Muscle of back (tissue), 11 donors: ENCODE data around the gene UBE2L3. TPM values are rescaled to one million over a fixed set of nuclear protein-coding genes. Genes with fewer than 3 reads are reported as not detected.
"Not testable (repeated sequence)": the region's sequence is repeated elsewhere in the genome, so short reads cannot be mapped to it uniquely, and the experiment has no call there.

ENCODE experiments used
- DNase-seq, 3 donors: peaks; one replicate each; pipeline versions ENCODE4 v3.0.0 to v3.0.0-alpha.2; 2013
- polyA plus RNA-seq, 10 donors: library from polyadenylated mRNA; unstranded; fragments of 120-200 nt; gene quantifications; one replicate each; pipeline ENCODE4 v1.2.1, GENCODE V29; 2013; ENCODE audit not compliant: insufficient read length in 10 of 10

The UBE2L3 gene
- polyA plus RNA-seq, 10 donors, result 37.1 to 45.5 (median 39.5) TPM

DNA sequence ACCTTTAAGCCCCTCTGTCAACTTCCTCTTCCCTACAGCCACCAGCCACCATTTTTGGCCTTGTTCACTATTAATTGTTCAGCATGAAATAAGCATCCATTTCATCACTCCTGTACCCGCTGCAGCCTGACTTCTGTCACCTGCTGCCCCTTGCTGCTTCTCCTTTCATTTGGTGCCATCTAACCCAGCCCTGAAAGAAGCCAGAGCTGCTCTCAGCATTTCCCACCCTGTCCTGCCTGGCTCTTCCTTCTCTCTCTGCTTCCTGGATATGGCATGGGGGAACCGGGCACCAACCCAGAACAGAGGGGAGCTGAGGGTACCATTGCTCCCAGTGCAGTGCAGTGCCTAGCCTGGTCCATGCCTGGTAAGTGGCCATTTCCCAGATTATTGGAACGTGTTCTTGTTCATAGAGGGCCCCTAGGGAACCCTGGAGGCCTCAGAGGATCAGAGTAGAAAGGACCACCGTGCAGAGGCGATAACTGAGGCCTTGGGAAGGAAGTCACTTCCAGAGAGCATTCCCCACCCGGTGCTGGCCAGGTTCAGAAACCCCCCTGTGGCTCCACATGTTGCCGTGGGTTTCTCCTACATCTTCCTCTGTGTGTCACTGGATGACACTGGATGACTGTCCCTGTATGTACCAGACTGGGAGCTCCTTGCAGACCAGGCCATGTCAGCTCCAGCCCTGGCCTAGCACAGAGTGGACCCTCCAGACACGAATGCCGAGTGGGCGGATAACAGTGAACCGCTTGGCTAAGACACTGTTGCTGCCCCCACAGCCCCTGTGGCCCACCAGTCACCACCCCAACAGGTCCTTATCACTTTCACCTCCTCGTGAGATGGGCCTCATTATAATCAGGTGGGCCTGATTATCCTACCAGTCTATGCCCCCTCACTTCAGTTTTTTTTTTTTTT lies 57.6 kb downstream of the UBE2L3 start:
- no peak for DNase-seq

DNA sequence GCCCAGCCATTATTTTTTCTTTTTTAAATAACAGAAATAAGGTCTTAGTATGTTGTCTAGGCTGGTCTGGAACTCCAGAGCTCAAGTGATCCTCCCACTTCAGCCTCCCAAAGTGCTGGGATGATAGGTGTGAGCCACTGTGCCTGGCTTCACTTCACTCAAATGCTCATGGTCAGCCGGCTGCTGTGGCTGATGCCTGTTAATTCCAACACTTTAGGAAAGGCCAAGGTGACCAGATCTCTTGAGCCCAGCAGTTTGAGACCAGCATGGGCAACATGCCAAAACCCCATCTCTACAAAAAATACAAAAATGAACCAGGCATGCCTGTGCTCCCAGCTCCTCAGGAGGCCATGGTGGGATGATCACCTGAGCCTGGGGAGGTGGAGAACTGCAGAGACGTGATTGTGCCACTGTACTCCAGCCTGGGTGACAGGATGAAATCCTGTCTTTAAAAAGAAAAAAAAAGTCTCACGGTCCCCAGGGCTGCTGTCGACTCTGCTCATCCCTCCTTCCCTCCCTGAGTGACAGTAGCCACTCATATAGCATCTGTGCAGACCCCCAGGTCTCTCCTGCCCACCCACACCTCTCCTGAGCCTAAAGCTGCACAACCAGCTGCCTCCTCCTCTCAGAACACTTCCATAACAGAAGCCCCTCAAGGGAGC lies 58.7 kb downstream of the UBE2L3 start:
- no peak for DNase-seq

DNA sequence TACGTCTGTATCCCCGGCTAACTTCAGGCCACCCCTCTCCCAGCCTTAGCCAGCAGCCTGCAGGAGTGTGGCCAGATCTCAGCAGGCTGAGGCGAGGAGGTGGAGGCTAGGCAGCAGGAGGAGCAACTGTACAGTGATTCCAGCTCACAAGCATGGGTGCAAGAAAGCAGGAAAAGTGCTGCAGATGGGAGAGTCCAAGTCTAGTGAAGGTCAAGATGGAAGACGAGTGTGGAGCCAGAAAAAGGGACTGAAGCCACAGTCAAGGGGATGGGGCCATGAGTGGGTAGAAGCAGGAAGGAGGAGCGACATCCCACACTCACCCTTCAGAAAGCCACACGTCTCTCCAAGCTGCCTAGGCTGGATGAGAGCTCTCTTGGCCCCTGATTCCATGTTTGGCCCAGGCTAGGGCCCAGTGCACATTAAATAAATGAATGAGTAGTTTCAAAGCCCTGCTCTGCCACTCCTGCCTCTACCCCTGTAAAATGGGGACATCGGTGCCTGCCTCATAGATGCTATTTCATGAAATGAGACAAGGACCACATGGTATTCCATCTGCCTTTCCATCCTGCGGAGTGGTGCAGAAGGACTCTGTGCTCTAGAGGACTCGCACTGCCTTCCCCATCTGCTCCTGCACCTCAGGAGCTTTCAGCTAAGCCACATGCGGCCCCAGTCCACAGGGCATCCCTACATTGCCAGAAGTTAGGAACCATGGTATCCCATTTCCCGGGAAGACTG lies 59.4 kb downstream of the UBE2L3 start:
- DNase-seq, result peak in 1 of 3 donors; percentile 24

DNA sequence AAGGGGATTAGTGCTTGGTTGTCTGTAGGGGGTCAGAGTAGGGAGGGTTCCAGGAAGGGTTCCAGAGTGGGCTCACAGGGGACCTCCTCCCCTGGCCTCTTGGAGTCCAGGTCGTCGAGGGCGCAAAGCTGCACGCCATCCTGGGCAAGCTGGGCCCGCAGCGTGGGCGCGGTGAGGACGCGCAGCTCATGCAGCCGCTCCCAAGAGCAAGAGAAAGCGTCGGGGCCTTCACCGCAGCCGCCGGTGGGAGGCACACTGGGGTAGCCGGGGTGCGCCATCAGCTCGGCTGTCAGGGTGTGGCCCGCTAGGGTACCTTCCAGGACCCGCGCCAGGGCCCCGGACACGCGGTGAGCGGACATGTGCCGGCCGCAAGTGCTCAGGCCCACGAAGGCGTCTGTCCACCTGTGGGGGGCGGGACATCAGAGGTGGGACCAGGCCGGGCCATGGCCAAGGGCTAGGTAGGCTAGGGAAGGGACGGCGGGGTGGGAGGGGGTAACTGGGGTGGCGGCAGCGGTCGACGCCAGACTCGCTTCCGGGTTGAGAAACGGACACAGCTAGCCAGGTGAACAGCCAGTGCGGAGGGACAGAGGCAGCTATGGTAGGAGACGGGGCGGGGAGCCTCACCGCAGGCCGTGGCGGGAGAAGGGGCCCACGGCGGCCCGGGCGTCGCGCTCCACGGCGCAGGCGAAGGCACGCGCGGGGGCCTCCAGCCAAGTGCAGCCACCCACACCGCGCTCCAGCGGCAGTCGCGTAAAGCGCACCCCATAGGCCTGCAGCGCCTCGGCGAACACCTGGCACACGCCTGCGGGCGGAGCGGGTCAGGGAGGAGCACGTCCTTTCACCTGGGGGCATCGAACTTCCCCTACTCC lies 61.1 kb downstream of the UBE2L3 start:
- DNase-seq, result no peak

DNA sequence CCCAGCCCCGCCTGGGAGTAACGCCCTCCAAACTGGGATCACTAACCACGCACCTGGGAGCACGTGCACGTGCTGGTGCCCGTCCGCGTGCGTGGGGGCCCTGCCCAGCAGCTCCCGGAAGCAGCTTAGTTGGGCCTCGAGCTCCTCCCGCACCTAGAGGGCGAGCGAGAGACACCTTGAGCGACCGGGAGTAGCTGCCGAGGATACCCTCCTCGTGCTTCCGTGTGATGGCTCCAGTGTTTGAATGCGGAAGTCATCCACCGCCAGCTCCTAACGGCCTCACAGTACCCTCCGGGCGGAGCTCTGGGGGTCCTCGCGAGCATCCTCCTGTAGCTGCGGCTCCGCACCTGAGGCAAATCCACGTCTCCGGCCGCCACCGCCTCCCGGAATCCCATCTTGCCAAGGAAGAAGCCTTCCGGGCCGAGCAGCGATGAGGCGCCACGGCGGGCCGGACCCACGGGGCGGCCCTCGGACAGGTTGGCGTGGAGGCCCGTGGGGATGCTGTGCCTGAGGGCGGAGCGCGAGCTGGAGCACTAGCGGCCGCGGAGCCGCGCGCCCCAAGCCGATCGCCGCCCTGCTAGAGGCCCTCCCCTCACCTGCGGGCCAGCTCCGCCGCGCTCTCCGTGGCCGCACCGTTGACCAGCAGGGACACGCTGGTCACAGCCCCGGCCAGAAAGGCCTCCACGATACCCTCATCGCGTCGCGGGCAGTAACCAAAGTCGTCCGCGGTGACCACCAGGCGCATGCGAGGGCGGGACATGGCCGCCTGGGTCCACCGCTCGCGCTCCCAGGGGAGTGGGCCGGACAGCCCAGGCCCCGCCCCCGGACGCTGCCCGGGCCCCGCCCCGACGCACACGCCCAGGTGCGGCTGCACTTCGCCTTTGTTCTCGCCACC lies 62.0 kb downstream of the UBE2L3 start, which contains the start of gene YDJC:
TSS of gene YDJC (minus strand) at position 768 of the 895 bp plus-strand sequence. CDS start at position 760, 8 bp downstream.
- peak; percentile 77 to 94 (median 90) for DNase-seq

DNA sequence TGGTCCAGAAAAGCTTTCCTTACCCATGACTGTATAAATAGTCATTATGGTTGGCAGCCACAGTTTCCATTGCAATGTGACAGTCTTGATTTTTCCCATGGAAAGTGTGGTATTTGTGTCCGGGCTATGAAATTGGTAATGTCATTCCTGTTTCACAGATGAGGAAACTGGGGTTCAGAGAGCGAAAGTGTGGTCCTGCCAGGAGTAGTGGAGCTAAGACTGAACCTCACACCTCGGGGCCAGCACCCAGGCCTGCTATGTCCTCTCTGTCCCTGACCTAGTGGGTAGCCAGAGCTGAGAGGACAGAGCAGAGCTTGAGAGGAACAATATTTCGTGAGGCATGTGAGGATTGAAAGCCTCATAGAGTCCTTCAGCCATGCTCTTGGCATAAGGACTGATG lies 63.5 kb downstream of the UBE2L3 start:
- no peak for DNase-seq

DNA sequence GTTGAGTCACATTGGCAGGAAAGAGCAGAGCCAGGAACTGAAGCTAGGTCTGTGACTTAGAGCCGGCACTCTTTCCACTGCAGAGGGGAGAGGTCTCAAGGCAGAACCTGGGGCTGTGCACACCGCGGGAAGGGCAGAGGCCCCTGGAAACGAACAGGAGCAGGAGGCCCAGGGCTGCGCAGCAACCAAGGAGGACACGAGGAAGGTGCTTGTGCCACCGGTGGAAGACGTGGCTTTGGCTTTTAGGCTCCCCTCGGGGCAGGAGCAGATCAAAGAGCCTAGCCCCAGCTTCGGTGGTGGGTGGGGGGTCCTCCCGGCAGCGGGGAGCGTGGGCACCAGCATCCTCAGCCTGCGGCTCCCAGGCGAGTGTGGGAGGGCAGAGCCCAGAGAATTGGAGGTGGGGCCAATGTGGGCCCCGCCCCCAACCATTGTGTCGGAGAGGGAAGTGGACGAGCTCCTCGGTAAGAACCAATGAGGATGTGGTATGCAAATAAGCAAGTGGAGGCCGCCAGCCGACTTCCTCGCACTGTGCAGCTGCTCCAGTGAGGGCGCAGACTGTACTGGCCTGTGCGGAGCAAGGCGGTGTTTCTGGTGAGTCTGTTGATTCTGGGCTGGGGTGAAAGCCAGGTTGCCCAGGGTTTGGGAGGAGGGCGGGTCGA lies 64.9 kb downstream of the UBE2L3 start, which contains the start of gene CCDC116:
TSS of gene CCDC116 (plus strand) at position 524 of the 659 bp plus-strand sequence. CDS start 422 bp downstream, outside the sequence.
- DNase-seq, result no peak

DNA sequence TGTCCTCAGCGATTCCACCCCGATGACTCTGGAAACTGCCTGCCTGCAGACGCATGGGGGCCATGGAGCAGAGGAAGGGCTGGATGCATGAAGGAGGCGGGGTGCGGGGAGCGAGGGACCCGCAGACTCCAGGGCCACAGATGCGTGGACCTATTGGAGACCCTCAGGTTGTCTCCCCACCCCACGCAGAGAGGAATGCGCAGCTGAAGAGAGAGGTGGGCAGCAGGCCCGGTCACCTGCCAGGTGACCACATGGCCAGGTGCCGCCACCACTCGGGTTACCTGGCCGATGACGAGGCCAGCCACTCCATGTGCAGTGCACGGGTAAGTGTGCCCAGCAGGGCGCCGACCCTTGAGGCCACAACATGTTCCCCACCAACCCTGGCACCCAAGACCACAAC lies 65.4 kb downstream of the UBE2L3 start:
- no peak for DNase-seq

DNA sequence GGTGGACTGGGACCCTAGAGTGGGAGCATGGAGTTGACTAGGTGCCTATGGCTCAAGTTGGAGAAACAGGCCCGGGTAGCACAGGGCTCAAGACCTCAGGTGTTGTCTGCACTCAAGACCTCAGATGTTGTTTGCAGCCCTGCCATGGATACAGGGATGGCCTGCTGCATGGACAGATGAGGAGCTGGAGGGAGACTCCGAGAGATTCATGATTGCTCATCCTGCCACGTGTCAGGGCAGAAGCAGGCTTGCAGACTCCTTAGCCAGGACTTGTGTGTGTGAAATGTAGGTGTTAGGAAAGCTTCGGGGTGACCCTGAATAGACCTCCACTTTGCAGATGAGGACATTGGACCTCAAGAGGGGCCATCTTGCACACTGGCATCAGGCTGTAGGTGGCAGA lies 66.0 kb downstream of the UBE2L3 start:
- DNase-seq, result no peak

DNA sequence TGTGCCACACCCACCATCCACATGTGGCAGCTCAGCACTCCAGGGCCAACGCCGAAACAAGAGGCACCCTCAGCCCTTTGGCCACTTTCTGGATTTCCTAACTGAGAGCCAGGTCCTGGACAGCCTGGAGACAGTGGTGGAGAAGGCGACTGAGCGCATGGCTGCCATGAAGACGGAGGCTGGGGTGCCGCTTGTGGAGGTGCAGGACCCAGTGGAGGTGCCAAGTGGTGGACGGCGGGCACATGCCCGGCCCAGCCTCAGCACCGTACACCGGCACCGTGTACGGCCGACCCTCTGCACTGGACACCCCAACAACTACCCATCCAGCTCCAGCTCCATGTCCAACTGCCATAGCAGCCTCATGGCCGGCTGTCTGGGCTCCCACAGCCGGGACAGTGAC lies 66.6 kb downstream of the UBE2L3 start:
- no peak for DNase-seq

DNA sequence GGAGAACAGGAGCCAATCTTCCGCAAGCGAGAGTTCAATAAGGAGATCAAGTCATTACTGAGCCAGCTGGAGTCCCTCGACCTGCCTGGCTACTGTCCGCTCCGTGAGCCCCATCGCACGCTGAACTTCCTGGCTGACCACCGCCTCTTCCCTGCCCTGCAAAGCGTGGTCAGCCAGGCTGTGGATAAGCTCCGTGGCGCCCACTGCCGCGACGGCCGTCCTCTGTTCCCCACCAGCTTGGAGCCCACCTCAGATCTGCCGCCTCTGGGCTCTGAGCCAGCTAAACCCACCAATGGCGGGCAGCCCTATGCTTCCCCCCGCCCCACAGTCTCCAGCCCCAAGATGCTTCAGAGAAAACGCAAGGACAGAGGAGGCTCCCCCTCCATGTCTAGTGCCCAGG lies 67.3 kb downstream of the UBE2L3 start:
- no peak for DNase-seq

DNA sequence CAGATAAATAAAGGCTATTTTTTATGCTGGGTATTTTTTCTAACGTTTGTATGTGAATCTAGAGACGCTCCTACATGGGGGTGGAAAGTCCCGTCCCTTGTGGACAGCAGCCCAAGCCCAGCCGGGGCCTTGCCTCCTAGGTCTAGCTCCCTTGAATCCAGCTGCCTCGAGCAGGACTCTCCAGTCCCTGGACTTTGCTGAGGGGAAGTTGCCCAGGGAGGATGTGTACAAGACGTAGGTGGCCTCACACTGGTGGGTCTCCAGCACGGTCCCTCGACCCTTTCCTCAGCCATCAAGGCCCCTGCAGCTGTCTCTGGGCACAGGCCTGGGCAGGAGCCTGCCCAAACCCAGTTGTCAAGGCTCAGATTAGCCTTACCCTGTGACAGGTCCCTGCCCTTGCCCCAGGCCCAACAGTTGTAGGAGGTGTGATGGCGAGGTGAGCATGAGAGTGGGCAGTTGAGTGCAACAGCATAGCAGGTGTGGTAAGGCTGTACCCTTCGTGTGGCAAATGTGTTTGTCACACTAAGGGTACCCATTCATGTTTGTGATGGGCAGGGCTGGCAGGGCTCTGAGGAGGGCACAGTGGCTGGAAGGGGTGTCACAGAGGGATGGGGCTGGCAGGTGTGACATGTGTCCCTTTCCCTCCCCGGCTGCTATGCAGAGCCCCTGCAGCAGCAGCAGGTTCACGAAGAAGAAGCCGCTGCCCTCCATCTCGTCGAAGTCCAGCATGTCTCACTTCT lies 68.4 kb downstream of the UBE2L3 start:
- DNase-seq, result no peak

DNA sequence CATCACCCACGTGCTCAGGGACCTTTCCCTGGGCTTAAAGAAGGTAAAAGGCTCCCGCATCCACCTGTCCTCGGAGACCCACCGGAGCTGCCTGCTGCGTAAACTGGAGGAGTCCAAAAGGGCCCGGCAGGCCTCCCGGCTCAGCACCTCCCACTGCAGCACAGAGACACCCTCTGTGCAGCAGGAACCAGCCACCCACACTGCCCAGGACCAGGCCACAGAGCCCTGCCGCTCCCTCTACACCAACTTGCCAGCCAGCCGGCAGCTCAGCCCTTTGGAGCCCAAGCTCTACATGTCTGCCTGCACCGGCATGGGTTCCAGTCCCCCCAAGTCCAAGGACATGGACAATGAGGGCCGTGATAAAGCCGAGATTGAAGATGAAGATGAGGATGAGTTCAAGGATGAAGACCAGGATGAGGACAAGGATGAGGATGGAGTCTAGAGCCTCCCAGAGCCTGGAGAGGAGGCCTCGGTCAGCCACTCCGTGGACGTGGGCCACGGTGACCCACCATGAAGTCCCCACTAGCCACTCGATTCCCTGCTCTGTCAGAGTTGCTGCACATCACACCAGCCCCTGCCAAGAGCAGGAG lies 69.2 kb downstream of the UBE2L3 start:
- DNase-seq, result no peak

DNA sequence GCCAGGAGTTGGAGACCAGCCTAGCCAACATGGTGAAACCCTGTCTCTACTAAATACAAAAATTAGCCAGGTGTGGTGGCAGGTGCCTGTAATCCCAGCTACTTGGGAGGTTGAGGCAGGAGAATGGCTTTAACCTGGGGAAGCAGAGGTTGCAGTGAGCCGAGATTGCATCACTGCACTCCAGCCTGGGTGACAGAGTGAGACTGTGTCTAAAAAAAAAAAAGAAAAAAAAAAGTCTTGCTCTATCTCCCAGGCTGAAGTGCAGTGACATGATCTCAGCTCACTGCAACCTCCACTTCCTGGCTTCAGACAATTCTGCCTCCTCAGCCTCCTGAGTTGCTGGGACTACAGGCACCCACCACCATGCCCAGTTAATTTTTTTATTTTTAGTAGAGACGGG lies 69.9 kb downstream of the UBE2L3 start:
- DNase-seq, result not testable (repeated sequence)

DNA sequence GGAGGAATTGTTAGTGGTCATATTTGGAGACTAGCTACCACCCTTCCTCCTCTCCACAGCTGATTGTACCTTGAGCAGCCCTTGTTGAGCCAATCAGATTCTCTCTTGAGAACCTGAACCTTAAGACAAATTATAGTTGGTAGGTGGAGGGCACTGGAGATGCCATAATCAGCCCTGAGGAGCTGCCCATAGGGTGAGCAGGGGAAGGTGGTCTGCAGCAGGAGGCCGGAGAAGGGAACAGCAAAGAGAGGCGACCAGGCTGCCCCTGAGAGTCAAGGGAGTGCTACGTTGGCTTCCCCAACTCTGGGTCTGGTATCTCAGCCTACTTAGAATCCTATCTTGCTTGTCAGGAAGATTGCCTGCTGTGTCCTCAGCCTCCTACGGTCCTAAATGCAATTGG lies 71.8 kb downstream of the UBE2L3 start:
- no peak for DNase-seq

DNA sequence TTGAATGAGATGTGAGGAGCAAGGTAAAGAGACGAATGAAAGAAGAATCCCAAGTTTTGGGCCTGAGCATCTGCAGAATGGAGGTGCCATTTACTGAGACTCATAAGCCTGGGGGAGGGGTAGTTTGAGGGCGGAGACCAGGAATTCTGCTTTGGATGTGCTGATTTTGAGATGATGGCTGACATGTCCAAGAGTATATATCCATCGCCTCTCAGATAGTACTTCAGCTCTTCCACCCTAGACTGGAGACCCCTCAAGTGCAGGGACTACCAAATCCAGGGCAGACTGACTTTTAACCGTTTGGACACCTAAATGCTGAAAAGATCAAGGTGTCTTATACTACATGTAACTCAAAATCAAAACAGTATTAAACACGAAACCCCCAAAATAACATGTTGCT lies 73.3 kb downstream of the UBE2L3 start:
- DNase-seq, result no peak

DNA sequence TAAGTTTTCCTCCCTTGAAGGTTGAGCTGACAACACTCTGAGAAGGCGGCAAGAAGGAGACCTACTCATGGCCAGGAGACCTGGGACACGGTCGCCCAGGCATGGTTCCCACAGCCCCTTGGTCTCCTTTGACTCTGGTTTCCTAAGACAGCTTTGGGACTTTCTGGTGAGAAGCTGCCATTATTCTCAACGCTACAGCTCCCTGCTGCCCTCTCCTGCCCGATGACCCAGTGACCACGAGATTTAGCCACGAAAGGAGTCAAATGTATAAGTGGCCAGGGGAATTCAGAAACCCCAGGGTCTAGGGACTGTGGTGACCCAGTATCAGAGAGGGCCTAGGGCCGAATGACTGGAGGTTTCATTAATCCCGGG lies 73.9 kb downstream of the UBE2L3 start:
- no peak for DNase-seq

DNA sequence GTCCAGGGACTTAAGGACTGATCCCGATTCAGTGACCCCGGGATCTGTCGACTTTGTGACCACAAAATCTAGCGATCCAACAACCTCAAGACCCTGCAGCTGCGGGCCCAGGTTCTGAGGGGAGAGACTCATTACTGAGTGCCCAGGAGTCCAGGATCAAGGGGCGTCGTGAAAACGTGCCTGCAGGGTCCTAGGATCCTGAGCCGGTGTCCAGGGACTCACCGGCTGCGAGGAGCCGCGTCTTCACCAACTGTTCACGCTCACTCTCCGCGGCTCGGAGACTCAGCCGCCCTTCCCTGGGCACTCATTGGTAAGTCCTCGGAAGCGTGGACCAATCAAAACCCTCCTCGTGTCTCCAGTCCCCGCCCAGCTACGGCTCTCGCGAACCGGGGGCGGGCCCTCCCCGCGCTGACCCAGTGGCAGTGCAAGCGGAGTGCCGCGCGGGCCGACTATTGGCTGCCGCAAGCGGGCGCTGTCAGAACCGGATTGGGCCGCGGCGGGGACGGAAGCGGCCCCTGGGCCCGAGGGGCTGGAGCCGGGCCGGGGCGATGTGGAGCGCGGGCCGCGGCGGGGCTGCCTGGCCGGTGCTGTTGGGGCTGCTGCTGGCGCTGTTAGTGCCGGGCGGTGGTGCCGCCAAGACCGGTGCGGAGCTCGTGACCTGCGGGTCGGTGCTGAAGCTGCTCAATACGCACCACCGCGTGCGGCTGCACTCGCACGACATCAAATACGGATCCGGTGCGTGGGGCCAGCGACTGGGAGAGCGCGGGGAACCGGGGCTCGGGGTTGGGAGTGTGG lies 74.5 kb downstream of the UBE2L3 start, which contains the start of gene SDF2L1:
TSS of gene SDF2L1 (plus strand) at position 514 of the 795 bp plus-strand sequence. CDS start at position 549, 35 bp downstream.
- peak; percentile 98 to 99 (median 99) for DNase-seq
